Measurements from ENCODE around the gene SAAL1. TPM values are rescaled to one million over a fixed set of nuclear protein-coding genes. Genes with fewer than 3 reads are reported as not detected.

Gene SAAL1
- total and polyA plus RNA-seq, 9 of the 15 experiments (the other 6 are each of a cell fraction or from before 2014, with no cell fraction given) = 38.9 to 77.5 (median 56.4) TPM

- H3K4me2 ChIP-seq (ENCODE audit: insufficient read depth, low read length) = no peak overlapping the region
- no peaks in the 10 kb centered on the region for H3K9me1 ChIP-seq (ENCODE audit: control insufficient read depth, insufficient read depth, low read length)
- CTCF ChIA-PET (ENCODE audit: low intra/inter-chr PET ratio) = no interaction called here
- no TSS peak for BruUV-seq (replicated peaks)
- POLR2A ChIA-PET = no interaction called here
- FAIRE-seq = no peak
- H3K9ac ChIP-seq (ENCODE audit: insufficient read depth in 1 of 2, low read depth in 2 of 2, low read length in 2 of 2) = no peak overlapping the region
- H4K20me1 ChIP-seq (replicated peaks; ENCODE audit: control insufficient read depth, insufficient read depth, low read length) = no peaks in the 10 kb centered on the region
- no peak for DNase-seq (ENCODE audit: extremely low read depth in 1 of 4, low spot score in 3 of 4)
- no peak overlapping the region for H3K4me3 ChIP-seq
- intact Hi-C loops (cut with micrococcal nuclease) = no loop called here
- H3K4me1 ChIP-seq (replicated peaks in 1 of 2; ENCODE audit: control insufficient read depth in 2 of 2, insufficient read depth in 2 of 2, low read length in 2 of 2) = no peaks in the 10 kb centered on the region
- no peak for ATAC-seq
- H3K79me2 ChIP-seq (ENCODE audit: control insufficient read depth, insufficient read depth, low read length) = no peaks in the 10 kb centered on the region
- no peaks in the 10 kb centered on the region for H3K9me3 ChIP-seq (replicated peaks; ENCODE audit: control insufficient read depth, insufficient read depth, low read depth, low read length)
- TF ChIP-seq CCNT2 (IDR thresholded peaks at IDR 0.05; ENCODE audit: borderline replicate concordance, extremely low read depth, insufficient read length, low read depth, low read length) = no peak
- TF ChIP-seq THRA (IDR thresholded peaks at IDR 0.05) = no peak
- TF ChIP-seq TOE1 (IDR thresholded peaks at IDR 0.05; ENCODE audit: borderline replicate concordance) = no peak
- TF ChIP-seq TOE1 (CRISPR knock-in tag; IDR thresholded peaks at IDR 0.05; ENCODE audit: borderline replicate concordance, low read depth) = no peak
- TF ChIP-seq JUN (IDR thresholded peaks at IDR 0.05; ENCODE audit: borderline replicate concordance, low read depth, low read length) = no peak
- no peak for TF ChIP-seq JUN (CRISPR knock-in tag; IDR thresholded peaks at IDR 0.05; ENCODE audit: borderline replicate concordance)
- no peak for TF ChIP-seq FOXP4 (CRISPR knock-in tag; IDR thresholded peaks at IDR 0.05; ENCODE audit: borderline replicate concordance)
- no peak for TF ChIP-seq ZNF280A (IDR thresholded peaks at IDR 0.05; ENCODE audit: low read depth, partially characterized antibody)
- TF ChIP-seq CREB3L1 (IDR thresholded peaks at IDR 0.05; ENCODE audit: borderline replicate concordance, low read depth) = no peak
- TF ChIP-seq ZNF282 (CRISPR knock-in tag; IDR thresholded peaks at IDR 0.05) = no peak
- TF ChIP-seq NFE2L1 (tag; IDR thresholded peaks at IDR 0.05; ENCODE audit: borderline replicate concordance, low read depth) = no peak
- no peak for TF ChIP-seq PHTF2 (CRISPR knock-in tag; IDR thresholded peaks at IDR 0.05)
- no peaks in the 10 kb centered on the region for H3K27me3 ChIP-seq (ENCODE audit: control insufficient read depth in 2 of 2, insufficient read depth in 2 of 2, low read length in 2 of 2)
- 0% methylated on average over 3 of the region's 3 CpGs for WGBS (ENCODE audit: insufficient coverage, low coverage, missing lambda C conversion rate)
- no peaks in the 10 kb centered on the region for H3K36me3 ChIP-seq (ENCODE audit: control insufficient read depth, insufficient read depth, low read length)
- in situ Hi-C loops (cut with MboI) = no loop called here
- H2AFZ ChIP-seq (ENCODE audit: low read depth, low read length) = no peak overlapping the region
- H3K27ac ChIP-seq (ENCODE audit: extremely low read depth, low read depth, low read length) = no peak overlapping the region
Observed at GRCh38 chr11:18145837-18146236, 40.0 kb upstream of the SAAL1 start.
